ENCODE measurements around the gene RCOR1. TPM values are rescaled to one million over a fixed set of nuclear protein-coding genes. Genes with fewer than 3 reads are reported as not detected.
"Not testable (repeated sequence)": the region's sequence is repeated elsewhere in the genome, so short reads cannot be mapped to it uniquely, and the experiment has no call there.

The RCOR1 gene
- total RNA-seq, 1 donor from 2014 or later = 19.7 TPM

DNA sequence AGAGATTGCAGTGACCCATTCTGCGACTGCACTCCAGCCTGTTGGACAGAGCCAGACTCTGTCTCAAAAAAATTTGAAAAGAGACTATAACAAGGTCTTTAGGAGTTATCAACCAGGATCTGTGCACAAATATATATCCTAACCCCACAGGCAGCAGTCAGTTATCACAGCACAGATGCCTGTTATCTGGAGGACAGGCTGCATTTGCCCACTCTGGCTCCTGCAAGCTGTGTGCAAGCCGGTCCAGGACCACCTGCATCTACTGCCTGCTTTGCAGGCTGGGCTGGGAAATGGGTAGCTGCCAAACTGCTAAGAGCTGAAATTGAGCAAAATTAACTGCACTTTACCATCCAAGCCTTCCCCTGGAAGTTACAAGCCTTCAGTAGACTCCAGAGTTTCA lies 21.4 kb upstream of the RCOR1 start:
- TF ChIP-seq, protein P1, sequence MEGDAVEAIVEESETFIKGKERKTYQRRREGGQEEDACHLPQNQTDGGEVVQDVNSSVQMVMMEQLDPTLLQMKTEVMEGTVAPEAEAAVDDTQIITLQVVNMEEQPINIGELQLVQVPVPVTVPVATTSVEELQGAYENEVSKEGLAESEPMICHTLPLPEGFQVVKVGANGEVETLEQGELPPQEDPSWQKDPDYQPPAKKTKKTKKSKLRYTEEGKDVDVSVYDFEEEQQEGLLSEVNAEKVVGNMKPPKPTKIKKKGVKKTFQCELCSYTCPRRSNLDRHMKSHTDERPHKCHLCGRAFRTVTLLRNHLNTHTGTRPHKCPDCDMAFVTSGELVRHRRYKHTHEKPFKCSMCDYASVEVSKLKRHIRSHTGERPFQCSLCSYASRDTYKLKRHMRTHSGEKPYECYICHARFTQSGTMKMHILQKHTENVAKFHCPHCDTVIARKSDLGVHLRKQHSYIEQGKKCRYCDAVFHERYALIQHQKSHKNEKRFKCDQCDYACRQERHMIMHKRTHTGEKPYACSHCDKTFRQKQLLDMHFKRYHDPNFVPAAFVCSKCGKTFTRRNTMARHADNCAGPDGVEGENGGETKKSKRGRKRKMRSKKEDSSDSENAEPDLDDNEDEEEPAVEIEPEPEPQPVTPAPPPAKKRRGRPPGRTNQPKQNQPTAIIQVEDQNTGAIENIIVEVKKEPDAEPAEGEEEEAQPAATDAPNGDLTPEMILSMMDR (IDR thresholded peaks at IDR 0.05; ENCODE audit: insufficient read depth, low read length, severe bottlenecking) = no peak
- Histone ChIP-seq H3K36me3 (ENCODE audit: control insufficient read depth, insufficient read depth, low read length) (no peaks in the 10 kb centered on the region), H3K27me3 (ENCODE audit: control insufficient read depth, insufficient read depth, low read length) (no peaks in the 10 kb centered on the region), H3K4me3 (ENCODE audit: low read depth, low read length) (no peak overlapping the region)
- FAIRE-seq (no peak), DNase-seq (ENCODE audit: low read depth) (no peak)

DNA sequence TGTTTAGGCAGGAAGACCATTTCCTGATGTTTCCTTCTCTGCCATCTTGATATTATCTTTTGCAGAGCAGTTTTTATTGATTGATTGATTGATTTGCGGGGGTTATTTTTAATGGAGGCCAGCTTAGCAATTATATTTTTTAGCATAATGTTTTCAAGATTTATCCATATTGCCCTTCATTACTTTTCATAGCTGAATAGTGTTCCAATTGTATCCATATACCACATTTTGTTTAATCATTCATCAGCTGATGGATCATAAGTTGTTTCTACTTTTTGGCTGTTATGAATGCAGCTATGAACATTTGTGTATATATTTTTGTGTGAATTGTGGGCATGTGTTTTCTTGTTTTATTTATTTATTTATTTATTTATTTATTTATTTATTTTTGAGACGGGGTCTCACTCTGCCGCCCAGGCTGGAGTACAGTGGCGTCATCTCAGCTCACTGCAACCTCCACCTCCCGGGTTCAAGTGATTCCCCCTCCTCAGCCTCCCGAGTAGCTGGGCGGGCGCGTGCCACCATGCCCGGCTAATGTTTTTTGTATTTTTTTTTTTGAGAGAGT lies 20.9 kb upstream of the RCOR1 start:
- H3K27me3 ChIP-seq (ENCODE audit: control insufficient read depth, insufficient read depth, low read length) = no peaks in the 10 kb centered on the region
- H3K36me3 ChIP-seq (ENCODE audit: control insufficient read depth, insufficient read depth, low read length) = no peaks in the 10 kb centered on the region
- DNase-seq (ENCODE audit: low read depth) (no peak), FAIRE-seq (no peak)
- TF ChIP-seq, protein P1 (IDR thresholded peaks at IDR 0.05; ENCODE audit: insufficient read depth, low read length, severe bottlenecking) = no peak
- no peak overlapping the region for H3K4me3 ChIP-seq (ENCODE audit: low read depth, low read length)

DNA sequence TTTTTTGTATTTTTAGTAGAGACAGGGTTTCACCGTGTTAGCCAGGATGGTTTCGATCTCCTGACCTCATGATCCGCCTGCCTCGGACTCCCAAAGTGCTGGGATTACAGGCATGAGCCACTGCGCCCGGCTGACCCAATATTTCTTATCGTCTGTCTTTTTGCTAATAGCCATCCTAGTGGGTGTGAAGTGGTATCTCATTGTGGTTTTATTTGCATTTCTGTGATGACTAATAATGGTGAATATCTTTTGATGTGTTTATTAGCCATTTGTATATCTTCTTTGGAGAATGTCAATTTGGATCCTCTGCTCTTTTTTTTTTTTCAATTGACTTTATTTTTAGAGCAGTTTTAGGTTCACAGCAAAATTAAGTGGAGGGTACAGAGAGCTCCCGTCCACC lies 19.3 kb upstream of the RCOR1 start:
- H3K27me3 ChIP-seq (ENCODE audit: control insufficient read depth, insufficient read depth, low read length); DNase-seq (ENCODE audit: low read depth); H3K36me3 ChIP-seq (ENCODE audit: control insufficient read depth, insufficient read depth, low read length); H3K4me3 ChIP-seq (ENCODE audit: low read depth, low read length); FAIRE-seq: not testable (repeated sequence)

DNA sequence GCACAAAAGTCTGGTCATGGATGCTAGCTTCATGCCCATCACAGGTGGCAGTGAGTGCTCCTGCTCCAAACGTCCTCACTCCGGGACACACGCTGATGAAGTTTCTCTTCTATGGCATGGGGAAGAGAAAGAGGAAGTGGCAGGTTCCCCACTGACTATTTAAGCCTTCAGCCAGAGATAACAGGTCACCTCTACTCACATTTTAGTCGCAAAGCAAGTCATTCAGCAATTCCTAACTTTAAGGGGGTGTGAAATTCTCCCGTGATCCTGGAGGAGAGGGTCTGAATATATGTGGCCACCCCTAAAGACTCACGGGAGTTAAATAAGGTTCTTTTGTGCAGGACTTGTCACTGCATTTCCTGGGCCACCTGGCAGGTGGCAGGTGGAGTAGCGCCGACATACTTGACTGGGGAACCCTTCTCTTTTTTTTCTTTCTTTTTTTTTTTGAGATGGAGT lies 18.8 kb upstream of the RCOR1 start:
- no peaks in the 10 kb centered on the region for H3K27me3 ChIP-seq (ENCODE audit: control insufficient read depth, insufficient read depth, low read length)
- FAIRE-seq (no peak), DNase-seq (ENCODE audit: low read depth) (no peak)
- H3K4me3 ChIP-seq (ENCODE audit: low read depth, low read length) = no peak overlapping the region
- no peaks in the 10 kb centered on the region for H3K36me3 ChIP-seq (ENCODE audit: control insufficient read depth, insufficient read depth, low read length)
- TF ChIP-seq, protein P1 (IDR thresholded peaks at IDR 0.05; ENCODE audit: insufficient read depth, low read length, severe bottlenecking) = no peak

DNA sequence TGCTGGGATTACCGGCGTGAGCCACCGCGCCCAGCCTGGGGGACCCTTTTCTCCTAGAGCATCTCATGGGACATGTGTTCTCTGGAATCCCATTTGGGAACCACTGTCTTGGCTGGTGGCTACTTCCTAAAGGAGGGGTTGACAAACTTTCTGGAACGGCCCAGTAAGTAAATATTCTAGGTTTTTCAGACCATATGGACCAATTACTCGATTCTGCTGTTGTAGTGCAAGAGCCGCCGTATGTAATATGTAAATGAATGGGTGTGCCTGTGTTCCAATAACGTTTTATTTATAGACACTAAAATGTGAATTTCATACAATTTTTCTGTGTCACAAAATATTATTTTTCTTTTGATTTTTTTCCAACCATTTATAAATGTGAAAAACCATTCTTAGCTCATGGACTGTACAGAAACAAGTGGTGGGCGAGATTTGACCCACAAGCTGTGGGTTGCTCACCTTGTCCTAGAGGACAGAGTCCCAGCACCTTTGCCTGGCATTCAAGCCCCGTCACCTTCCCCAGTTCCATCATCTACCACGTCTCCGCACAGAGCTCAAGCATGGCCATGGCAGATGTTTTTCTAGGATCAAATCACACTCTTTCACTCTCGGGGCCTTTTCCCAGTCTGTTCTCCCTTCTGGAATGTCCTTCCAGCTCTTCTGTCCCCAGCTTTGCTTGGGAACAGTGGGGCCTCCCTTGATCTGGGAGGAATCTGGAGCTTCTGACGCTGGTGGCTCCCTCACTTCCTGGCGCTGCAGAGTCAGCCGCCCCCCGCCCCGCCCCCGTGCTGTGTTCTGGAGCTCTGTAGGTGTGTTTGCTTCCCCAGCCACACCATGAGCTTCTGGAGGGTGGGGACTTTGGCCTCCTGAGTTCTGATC lies 17.9 kb upstream of the RCOR1 start:
- no peaks in the 10 kb centered on the region for H3K36me3 ChIP-seq (ENCODE audit: control insufficient read depth, insufficient read depth, low read length)
- TF ChIP-seq, protein P1 (IDR thresholded peaks at IDR 0.05; ENCODE audit: insufficient read depth, low read length, severe bottlenecking) = no peak

DNA sequence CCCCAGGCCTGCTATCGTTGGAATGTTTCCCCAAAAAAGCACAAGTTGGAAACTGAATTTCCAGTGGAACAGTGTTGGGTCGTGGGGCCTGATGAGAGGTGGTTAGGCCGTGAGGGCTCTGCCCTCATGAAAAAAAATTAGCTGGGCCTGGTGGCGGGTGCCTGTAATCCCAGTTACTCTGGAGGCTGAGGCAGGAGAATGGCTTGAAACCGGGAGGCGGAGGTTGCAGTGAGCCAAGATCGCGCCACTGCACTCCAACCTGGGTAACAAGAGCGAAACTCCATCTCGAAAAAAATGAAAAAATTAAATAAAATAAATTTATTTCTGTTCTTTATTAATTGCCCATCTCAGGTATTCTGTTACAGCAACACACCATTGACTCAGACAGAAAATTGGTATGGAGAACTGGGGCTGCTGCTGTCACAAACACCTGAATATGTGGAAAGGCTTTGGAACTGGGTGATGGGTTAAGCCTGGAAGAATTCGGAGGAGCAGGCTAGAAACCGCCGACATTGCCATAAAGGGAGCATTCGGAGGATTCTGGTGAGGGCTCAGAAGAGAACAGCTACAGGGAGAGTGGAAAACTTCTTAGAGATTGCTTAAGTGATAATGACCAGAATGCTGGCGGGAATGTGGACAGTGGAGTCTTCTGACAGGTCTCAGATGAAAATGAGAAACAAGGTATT lies 17.1 kb upstream of the RCOR1 start:
- TF ChIP-seq, protein P1 (IDR thresholded peaks at IDR 0.05; ENCODE audit: insufficient read depth, low read length, severe bottlenecking) = no peak
- FAIRE-seq = no peak
- DNase-seq (ENCODE audit: low read depth) = no peak
- no peak overlapping the region for H3K4me3 ChIP-seq (ENCODE audit: low read depth, low read length)
- H3K36me3 ChIP-seq (ENCODE audit: control insufficient read depth, insufficient read depth, low read length) = no peaks in the 10 kb centered on the region
- H3K27me3 ChIP-seq (ENCODE audit: control insufficient read depth, insufficient read depth, low read length) = no peaks in the 10 kb centered on the region

More for the DNA sequence above, 17.9 kb upstream of the RCOR1 start:
- H3K27me3 ChIP-seq (ENCODE audit: control insufficient read depth, insufficient read depth, low read length) = no peaks in the 10 kb centered on the region
- DNase-seq (ENCODE audit: low read depth) = no peak
- no peak for FAIRE-seq
- no peak overlapping the region for H3K4me3 ChIP-seq (ENCODE audit: low read depth, low read length)

DNA sequence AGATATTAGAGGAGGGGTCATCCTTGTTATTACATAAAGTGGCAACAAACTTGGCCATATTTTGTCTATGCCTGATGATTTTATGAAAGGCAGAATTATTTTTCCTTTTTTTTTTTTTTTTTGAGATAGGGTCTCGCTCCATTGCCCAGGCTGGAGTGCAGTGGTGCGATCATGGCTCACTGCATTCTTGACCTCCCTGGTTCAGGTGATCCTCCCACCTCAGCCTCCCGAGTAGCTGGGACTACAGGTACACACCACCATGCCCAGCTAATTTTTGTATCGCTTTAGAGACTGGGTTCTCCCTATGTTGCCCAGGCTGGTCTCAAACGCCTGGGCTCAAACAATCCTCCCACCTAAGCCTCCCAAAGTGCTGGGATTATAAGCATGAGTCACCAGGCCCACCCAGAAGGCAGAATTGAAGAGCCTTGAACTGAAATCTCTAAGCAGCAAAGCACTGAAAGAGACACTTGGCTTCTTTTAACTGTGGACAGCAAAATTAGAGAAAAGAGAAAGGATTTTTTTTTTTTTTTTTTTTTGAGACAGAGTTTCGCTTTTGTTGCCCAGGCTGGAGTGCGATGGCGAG lies 16.5 kb upstream of the RCOR1 start:
- H3K4me3 ChIP-seq (ENCODE audit: low read depth, low read length); DNase-seq (ENCODE audit: low read depth); H3K36me3 ChIP-seq (ENCODE audit: control insufficient read depth, insufficient read depth, low read length); H3K27me3 ChIP-seq (ENCODE audit: control insufficient read depth, insufficient read depth, low read length); FAIRE-seq: not testable (repeated sequence)

Data from bronchial epithelial cell (primary cell).